Measurements from ENCODE around the gene NFE2L2.
"Not testable (repeated sequence)": the region's sequence is repeated elsewhere in the genome, so short reads cannot be mapped to it uniquely, and the experiment has no call there.

Gene NFE2L2

DNA sequence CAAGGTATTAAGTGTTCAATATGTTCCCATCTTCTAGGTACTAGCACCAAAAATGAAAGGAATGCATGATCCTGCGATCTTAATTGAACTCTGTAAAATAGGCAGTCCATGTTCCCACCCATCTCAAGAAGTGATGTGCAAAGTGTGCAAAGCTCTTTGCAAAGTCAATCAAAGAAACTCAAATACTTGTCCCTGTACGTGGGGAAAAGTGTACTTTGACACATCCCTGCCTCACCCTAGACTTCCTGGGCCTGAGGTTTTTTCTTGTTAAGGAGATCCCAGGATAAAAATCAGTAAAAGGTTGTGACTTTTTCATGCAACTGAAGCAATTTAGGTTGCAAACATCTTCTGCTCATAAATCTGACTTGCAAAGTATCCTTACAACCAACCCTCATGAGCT lies 26.6 kb downstream of the NFE2L2 start:
- no peak for DNase-seq (ENCODE audit: low read depth in 2 of 2)

DNA sequence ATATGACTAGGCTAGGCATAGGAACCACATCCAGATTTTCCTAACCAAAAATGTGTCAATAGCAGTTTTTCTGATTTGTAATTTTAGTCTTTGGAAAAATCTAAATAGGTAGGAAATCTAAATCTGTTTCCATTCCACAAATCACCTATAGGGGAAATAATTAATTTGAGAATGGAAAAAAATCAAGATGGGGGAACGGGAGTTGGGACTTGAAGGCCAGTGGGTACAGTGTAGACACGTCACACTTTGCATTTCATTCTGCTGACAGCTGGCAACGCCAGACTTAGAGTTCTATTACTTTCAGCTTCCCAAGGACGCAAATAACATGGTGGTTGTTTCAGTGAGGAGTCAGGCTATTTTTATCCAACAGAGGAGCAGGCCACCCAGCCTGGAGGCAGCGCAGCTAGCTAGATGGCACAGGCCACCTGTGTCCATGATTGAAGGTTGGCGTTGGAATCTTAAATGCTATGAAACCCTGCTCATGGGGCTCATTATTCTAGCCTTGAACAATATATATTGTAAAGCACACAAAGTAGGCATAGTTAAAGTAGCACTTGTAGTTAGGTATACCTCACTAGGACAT lies 28.6 kb downstream of the NFE2L2 start:
- DNase-seq (ENCODE audit: low read depth in 2 of 2), result no peak

DNA sequence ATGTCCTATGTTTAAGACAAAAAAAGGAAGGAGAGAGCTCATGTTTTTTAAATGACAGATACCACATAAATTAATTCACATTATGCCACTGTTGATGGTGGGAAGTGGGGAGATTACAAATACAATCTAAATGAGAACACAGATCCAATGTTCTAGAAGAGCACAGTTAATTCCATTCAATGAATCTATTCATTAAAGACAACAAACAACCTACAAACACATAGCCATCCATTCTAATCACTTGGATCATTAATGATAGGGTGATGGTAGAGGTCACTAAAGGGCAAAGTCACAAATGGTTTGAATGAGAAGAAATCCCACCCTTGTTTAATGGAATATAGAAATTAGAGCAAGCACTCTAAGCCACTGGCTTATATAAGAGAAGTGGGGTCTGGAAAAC lies 30.3 kb downstream of the NFE2L2 start:
- no peak for DNase-seq (ENCODE audit: low read depth in 2 of 2)

DNA sequence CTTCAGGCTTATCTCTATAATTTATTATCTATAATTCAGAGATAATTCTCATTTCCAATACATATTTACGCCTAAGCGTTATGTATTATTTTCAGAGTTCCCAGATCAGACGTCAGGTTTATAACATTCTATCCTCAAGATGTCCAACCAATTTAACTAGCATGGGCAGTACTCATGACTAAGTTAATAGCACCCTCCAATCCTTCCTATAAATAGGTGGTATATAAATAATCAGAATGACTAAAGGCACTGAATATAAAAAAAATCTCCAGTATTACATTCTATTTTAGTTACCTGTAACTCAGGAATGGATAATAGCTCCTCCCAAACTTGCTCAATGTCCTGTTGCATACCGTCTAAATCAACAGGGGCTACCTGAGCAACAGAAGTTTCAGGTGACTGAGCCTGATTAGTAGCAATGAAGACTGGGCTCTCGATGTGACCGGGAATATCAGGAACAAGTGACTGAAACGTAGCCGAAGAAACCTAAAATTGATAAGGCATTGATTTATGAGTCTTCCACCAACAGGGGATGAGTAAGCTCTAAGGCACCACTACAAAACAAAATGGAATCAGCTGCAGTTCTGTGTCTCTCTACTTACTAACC lies 32.3 kb downstream of the NFE2L2 start:
- no peak for DNase-seq (ENCODE audit: low read depth in 2 of 2)

DNA sequence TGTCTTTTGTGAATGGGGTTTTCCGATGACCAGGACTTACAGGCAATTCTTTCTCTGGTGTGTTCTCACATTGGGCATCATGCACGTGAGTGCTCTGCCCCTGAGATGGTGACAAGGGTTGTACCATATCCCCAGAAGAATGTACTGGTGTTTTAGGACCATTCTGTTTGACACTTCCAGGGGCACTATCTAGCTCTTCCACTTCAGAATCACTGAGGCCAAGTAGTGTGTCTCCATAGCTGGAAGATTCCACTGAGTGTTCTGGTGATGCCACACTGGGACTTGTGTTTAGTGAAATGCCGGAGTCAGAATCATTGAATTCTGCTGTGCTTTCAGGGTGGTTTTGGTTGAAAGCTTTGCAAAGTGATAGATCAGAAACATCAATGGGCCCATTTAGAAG lies 33.3 kb downstream of the NFE2L2 start:
- no peak for DNase-seq (ENCODE audit: low read depth in 2 of 2)

DNA sequence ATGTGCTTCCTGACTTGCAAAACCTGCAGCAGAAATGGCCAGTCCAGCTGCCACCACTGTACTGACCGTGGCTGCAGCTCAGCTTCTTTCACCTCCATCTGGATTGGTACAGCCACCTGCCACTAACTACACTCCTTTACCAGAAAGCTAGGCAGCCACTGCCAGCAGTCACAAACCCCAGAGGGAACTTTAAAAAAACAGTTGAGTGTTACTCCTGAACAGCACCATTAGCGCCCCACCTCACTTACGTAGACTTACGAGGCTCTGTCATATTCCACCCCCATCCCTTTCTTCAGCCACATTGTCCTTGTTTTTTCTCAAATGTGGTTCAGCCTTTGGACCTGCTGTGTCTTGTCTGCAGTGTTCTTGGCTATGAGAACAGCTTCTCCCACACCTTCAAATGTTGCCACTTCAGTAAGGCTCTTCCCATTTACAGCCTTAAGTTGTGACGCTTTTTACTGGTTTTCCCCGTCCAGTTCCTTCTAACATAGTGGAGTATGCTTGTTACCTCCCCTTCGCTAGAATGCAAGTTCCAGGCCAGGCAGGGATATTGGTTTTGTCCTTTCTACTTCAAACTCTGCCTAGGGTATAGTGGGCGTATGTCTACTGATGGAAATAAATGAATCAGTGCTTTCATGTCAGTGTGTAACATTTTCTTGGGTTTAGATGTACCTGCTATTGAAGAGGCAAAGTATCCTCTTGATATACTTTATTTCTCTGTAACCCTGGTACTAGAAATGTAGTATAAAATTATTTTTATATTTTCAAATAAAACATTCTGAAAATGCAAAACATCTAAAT lies 34.9 kb downstream of the NFE2L2 start:
- no peak for DNase-seq (ENCODE audit: low read depth in 2 of 2)

DNA sequence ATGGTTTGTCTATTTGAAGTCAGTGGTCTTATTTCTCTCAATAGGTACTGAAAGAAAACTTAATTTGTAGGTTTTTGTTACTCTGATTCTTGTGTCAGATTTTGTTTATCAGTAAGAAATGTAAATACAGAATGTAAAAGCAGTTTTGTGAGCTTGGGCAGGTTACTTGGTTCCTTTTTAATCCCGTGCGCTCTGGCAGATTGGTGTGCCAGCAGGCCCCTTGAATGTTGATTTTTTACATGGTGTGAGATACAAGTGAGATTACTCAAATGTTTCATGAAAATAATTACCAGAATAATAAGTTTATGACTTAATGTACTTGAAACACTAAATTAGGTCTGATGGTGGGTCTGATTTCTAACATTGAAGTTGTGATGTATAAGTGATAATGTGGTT lies 38.6 kb downstream of the NFE2L2 start:
- no peak for DNase-seq (ENCODE audit: low read depth in 2 of 2)

DNA sequence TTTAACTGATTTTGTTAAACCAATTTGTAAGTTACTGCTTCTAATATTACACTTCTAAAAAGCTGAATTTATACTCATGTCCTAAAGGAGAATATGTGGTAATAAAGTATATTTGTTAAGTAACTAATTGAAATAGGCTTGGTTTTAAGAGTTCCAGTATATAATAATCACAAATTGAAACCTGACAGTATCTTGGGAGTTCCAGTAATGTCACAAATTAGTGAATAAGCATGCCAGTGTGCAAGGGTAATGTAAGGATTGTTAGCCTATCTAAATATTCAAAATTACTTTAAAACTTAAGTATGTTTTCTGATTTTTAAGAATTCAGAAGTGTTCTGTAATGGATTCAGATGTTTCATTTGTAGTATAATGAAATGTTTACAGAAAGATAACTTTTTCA lies 41.1 kb downstream of the NFE2L2 start:
- DNase-seq (ENCODE audit: low read depth in 2 of 2), result not testable (repeated sequence)

DNA sequence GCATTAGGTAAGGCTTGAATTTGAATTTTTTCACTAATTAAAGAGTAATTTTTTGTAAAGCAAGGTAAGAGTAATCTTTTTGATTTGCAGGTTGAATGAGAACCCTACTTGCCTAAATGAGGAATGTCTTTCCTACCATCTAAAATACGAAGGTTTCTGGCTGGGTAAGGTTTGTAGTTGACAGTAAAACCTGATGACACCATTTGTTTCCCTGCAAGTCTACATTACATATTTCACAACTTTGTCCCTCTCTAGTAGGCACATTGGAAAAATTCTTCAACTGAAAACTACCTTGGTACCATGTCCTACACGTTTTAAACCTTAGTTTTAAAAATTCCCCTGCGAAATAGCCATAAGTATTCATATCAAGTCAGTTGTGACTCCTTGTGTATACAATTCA lies 42.6 kb downstream of the NFE2L2 start:
- DNase-seq (ENCODE audit: low read depth in 2 of 2), result no peak

DNA sequence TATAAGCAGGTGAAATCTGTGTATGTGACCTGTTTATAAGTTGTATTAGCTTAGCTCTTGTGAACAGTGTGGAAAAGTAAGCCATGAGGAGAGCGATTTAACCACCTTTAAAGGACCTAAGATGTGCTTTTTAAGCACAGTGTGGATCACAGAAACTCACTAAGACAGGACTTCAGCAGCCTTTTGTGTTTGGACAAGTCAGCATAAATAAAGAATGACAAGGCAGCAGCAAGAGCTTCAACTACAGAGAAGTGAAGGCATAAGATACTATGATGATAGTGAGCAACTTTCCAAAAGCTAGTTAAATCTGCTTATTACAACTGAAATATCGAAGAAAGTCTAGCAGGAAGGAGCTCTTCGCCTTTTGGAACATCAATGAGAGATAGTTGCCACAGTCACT lies 43.0 kb downstream of the NFE2L2 start:
- no peak for DNase-seq (ENCODE audit: low read depth in 2 of 2)

DNA sequence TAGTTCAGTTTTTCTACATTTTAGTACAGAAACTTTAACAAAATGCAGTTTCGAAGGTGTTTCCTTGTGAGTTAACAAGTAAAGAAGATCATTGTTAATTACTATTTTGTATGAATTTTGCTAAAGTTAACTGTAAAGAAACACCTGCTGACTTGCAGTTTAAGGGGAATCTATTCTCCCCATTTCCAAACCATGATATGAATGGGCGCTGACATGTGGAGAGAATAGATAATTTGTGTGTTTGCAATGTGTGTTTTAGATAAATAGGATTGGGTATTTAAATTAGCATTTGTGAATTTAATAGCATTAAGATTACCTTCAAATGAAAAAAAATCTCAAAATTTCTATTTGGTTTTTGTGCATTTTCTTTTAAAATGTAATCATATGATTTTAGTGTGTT lies 44.7 kb downstream of the NFE2L2 start:
- not testable (repeated sequence) for DNase-seq (ENCODE audit: low read depth in 2 of 2)

DNA sequence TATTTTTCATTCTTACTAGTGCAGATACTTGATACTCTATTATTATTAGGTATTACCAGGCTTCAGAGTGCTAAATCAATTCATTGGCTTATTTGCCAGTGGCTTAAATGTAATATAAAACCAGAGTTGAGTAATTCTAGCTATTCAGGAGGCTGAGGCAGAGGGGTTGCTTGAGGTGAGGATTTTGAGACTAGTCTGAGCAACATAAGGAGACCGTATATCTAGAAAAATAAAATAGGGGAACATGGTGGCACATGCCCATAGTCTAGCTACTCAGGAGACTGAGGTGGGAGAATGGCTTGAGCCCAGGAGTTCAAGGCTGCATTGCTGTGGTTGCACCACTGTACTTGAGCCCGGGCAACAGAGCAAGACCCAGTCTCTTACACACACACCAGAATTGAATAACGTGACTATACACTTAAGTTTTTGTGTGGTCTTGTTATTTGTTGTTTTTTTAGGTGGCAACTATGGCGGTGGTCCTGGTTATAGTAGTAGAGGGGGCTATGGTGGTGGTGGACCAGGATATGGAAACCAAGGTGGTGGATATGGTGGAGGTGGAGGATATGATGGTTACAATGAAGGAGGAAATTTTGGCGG lies 47.2 kb downstream of the NFE2L2 start:
- DNase-seq (ENCODE audit: low read depth in 2 of 2), result no peak

DNA sequence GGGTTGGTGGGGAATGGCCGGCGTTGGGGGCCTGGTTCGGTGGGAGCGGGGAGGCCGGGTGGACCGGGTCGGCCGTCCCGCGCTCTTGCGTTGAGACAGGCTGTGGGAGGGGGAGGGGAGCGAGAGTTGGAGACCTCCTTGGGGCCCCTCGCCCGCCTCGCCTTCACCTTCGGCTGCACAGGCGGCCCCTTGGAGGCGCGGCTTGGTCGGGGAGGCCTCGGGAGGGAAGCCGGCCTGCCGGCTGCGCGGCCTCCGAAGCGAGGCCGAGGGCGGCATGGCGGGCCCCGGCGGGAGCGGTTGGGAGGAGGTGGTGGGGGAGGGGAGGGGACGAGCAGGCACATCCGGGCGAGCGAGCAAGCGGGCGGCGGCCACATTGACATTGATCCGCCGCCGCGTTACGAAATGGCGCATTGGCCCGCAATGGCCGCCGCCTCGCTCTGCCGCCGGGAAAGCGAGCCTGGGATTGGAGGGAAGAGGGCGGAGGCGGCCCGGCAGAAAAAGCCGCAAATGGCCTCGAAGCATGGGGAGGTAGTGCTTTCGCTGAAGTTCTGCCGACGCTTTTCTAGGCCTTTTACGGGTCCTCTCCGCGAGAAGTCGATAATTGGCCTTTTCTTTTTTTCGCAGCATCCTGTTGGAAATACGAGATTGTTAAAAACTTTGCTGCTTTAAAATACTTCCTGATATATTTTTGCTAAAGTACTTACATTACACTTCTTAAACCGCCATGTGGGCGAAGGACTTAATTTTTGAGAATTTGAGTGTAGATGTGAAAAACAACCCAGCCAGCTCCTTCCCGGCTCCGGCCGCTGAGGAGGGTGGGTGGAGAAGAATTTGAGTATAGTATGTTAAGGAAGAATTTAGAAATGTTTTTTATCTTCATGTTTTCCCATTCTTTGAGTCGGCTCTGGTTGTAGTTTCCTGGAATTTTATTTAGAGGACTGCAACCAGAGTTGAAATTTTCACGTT lies 51.4 kb downstream of the NFE2L2 start:
- DNase-seq (ENCODE audit: low read depth in 2 of 2), result peak; percentile 91 to 92

DNA sequence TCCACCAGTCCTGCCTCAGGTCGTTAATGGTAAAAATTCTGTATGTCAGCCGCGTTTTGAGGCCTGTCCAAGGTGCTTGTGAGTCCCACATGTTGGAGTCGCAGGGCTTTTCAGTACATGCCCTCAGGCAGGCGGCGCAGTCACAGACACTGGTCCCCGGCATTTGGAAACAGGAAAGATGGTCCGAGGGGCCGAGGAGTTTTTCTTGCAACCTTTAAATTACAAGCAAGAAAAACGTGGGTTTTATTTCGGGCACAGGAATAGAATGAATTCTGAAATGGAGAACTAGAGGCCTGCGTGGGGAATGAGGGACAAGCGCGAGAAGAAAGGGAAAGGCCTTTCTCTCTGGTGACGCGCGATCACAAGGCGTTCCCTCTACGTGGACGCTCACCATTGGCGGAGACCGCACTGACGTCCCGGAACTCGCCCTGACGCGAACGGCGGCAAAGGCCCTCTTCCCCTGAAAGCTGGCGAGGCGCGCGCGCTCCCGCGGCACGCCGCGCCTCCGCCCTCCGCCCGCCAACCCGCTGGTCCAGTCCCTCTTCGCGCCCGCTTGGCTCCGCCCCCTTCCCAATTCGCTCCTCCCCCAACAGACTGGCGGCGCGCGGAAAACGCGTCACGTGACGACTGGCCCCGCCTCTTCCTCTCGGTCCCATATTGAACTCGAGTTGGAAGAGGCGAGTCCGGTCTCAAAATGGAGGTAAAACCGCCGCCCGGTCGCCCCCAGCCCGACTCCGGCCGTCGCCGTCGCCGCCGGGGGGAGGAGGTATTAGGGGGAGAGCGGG lies 52.2 kb downstream of the NFE2L2 start, which contains the start of gene HNRNPA3:
Gene HNRNPA3 (plus strand): TSS at position 689 of the 785 bp plus-strand sequence. CDS start 6 bp downstream, at position 695.
- peak; percentile 99 for DNase-seq (ENCODE audit: low read depth in 2 of 2)

DNA sequence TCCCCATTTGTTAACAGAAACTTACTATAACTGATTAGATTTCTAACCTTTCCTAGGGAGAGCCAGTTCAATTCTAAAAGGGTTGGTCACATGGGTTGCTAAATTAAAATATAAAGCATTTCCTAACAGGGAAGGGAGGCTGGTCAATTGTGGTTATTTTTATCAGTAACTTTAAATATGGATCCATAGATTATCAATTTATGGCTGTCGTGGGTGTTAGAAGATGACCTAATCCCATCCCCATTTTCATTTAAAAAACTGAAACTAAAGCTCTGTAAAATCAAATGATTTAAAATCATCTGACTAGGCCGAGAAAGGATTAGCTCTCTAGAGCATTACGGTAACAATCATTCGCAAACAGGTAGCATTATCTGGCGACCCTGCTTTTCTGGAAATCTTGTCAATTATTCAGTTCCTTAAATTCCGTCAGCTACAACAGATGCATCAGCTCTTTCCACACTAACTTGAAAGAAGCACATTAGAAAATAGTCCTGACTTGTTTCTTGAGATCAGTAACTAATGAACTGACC lies 52.9 kb downstream of the NFE2L2 start:
- DNase-seq (ENCODE audit: low read depth in 2 of 2), result no peak

DNA sequence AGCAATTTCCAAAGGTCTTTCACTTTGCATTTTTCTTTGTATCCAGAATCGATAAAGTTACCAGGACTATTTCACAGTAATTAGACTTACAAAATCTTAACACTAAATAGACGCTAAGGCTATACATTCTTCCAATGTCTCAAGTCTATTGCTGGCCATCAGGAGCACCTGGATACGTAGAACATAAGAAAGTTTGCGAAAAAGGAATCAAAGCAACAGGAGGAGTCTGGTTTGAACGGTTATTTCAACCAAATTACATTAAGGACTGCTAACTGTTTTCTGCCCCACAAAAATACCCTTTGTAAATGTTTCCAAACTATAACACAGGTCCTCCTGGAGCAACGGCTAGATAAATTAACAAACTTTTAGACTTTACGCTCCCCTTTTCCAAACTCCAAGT lies 53.4 kb downstream of the NFE2L2 start:
- DNase-seq (ENCODE audit: low read depth in 2 of 2), result no peak

DNA sequence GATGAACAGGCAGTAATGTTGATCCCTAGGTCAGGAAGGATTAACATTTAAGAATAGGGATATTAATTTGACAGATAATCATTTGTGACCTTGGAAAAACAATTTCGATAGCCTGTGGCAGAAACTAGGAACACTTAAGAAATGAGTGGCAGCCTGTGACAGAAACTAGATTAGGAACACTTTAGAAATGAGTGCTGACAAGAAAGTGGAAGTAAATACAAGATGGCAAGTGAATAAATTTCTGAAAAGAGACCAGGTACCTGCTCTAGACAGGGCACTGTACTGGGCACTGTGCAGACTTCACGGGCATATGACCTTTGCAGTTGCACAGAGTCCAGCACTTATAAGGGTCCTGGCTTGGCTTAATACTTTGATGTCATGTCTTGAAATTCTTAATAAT lies 57.4 kb downstream of the NFE2L2 start:
- DNase-seq (ENCODE audit: low read depth in 2 of 2), result no peak

DNA sequence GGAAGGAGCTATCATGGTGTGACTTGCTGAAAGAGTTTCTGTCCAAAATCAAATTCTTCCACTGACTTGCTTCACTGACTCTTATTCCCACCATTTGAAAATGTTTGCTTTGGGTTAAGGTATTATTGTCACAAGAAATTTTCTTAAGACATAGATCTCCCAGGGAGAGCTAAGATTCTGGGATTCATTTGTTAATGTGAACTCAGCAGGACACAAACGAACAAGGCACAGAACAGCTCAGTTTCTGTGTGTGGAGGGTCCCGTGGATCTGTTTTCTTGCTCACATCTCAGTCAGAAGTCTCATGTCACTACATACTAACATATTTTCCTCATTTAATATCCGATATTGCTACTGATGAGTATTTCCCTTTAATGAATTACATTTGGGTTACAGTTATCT lies 60.1 kb downstream of the NFE2L2 start:
- DNase-seq (ENCODE audit: low read depth in 2 of 2), result no peak

DNA sequence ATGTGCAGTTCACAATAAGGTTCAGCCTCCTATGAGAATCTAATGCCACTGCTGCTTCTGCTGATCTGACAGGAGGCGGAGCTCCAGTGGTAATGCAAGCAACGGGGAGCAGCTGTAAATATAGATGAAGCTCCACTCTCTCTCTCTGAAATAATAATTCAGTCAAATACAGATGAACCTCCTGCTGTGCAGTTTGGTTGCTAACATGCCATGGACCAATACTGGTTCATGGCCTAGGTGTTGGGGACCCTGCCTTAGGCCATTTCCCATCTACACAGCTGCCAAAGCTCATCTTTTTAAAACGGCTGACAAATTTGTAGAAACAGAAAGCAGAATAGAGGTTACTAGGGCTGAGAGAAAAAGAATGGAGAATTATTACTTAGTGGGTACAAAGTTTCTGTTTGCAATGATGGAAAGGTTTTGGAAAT lies 62.6 kb downstream of the NFE2L2 start:
- no peak for DNase-seq (ENCODE audit: low read depth in 2 of 2)

DNA sequence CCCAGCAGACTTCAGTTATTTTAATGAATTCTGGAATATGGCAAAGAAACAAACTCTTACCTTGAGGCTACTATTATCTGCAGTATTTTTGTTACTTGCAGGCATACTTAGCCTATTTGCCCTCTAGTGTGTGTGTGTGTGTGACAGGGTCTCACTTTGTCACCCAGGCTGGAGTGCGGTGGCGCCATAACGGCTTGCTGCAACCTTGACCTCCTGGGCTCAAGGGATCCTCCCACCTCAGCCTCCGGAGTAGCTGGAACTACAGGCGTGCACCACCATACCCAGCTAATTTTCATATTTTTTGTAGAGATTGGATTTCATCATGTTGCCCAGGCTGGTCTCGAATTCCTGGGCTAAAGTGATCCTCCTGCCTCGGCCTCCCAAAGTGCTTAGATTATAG lies 64.1 kb downstream of the NFE2L2 start:
- not testable (repeated sequence) for DNase-seq (ENCODE audit: low read depth in 2 of 2)

All from stimulated activated CD4-positive, alpha-beta T cell treated with anti-CD3 and anti-CD28 coated beads, Interleukin-4, amount 100 ng/mL, for 48 hours (primary cell).